ENCODE measurements around the gene PTX4.

Gene PTX4

GRCh38 chr16:1455190-1456171 is 33.3 kb downstream of the PTX4 start:
- H3K4me1 ChIP-seq (ENCODE audit: insufficient read depth, low read length): no peaks in the 10 kb centered on the region
- TF ChIP-seq EZH2 (IDR thresholded peaks at IDR 0.05; ENCODE audit: borderline replicate concordance, low read depth, low read length, severe bottlenecking) (no peak), CTCF (IDR thresholded peaks at IDR 0.05; ENCODE audit: borderline replicate concordance, extremely low read depth, low read length, poor library complexity, severe bottlenecking) (no peak)
- no peaks in the 10 kb centered on the region for H3K9me3 ChIP-seq (ENCODE audit: insufficient read depth, low read length, severe bottlenecking)
- peaks cover 4% of the 10 kb centered on the region for H4K20me1 ChIP-seq (ENCODE audit: insufficient read depth, low read length)
- no peaks in the 10 kb centered on the region for H3K27me3 ChIP-seq (ENCODE audit: insufficient read depth, low read length, poor library complexity)
- no peak overlapping the region for H3K4me2 ChIP-seq (ENCODE audit: insufficient read depth, low read length)
- no peak overlapping the region for H2AFZ ChIP-seq (ENCODE audit: low read depth, low read length)
- no peak overlapping the region for H3K27ac ChIP-seq (ENCODE audit: low read length)
- H3K79me2 ChIP-seq (ENCODE audit: insufficient read depth, low read length): no peaks in the 10 kb centered on the region
- DNase-seq (no peak), ATAC-seq (ENCODE audit: insufficient read depth, low read depth) (no peak)
- no peak overlapping the region for H3K9ac ChIP-seq (ENCODE audit: low read depth, low read length)
- H3K4me3 ChIP-seq (ENCODE audit: low read depth in 1 of 2, low read length in 2 of 2): no peak overlapping the region
- peaks cover 84% of the 10 kb centered on the region for H3K36me3 ChIP-seq (ENCODE audit: insufficient read depth, low read length)

- Histone ChIP-seq H3K9me3 (ENCODE audit: insufficient read depth, low read length, severe bottlenecking) (no peaks in the 10 kb centered on the region), H3K4me1 (ENCODE audit: insufficient read depth, low read length) (no peaks in the 10 kb centered on the region), H3K36me3 (ENCODE audit: insufficient read depth, low read length) (peaks cover 82% of the 10 kb centered on the region), H3K27me3 (ENCODE audit: insufficient read depth, low read length, poor library complexity) (no peaks in the 10 kb centered on the region), H3K4me3 (ENCODE audit: low read depth in 1 of 2, low read length in 2 of 2) (no peak overlapping the region), H3K79me2 (ENCODE audit: insufficient read depth, low read length) (no peaks in the 10 kb centered on the region), H3K9ac (ENCODE audit: low read depth, low read length) (no peak overlapping the region), H4K20me1 (ENCODE audit: insufficient read depth, low read length) (peaks cover under 1% of the 10 kb centered on the region), H2AFZ (ENCODE audit: low read depth, low read length) (no peak overlapping the region), H3K27ac (ENCODE audit: low read length) (no peak overlapping the region), H3K4me2 (ENCODE audit: insufficient read depth, low read length) (no peak overlapping the region)
- TF ChIP-seq CTCF (IDR thresholded peaks at IDR 0.05; ENCODE audit: borderline replicate concordance, extremely low read depth, low read length, poor library complexity, severe bottlenecking) (no peak), EZH2 (IDR thresholded peaks at IDR 0.05; ENCODE audit: borderline replicate concordance, low read depth, low read length, severe bottlenecking) (no peak)
- no peak for DNase-seq
- ATAC-seq (ENCODE audit: insufficient read depth, low read depth): no peak
These were observed 34.2 kb downstream of the PTX4 start for GRCh38 chr16:1454561-1454960.

- Histone ChIP-seq H3K27me3 (ENCODE audit: insufficient read depth, low read length, poor library complexity) (no peaks in the 10 kb centered on the region), H3K9ac (ENCODE audit: low read depth, low read length) (no peak overlapping the region), H4K20me1 (ENCODE audit: insufficient read depth, low read length) (peaks cover 8% of the 10 kb centered on the region; the same call in 1 of the 2 replicates), H3K79me2 (ENCODE audit: insufficient read depth, low read length) (no peaks in the 10 kb centered on the region), H2AFZ (ENCODE audit: low read depth, low read length) (no peak overlapping the region), H3K4me3 (ENCODE audit: low read depth in 1 of 2, low read length in 2 of 2) (no peak overlapping the region), H3K27ac (ENCODE audit: low read length) (no peak overlapping the region), H3K9me3 (ENCODE audit: insufficient read depth, low read length, severe bottlenecking) (no peaks in the 10 kb centered on the region), H3K4me2 (ENCODE audit: insufficient read depth, low read length) (no peak overlapping the region), H3K36me3 (ENCODE audit: insufficient read depth, low read length) (peaks cover 83% of the 10 kb centered on the region), H3K4me1 (ENCODE audit: insufficient read depth, low read length) (no peaks in the 10 kb centered on the region)
- no peak for ATAC-seq (ENCODE audit: insufficient read depth, low read depth)
- no peak for DNase-seq
- TF ChIP-seq EZH2 (IDR thresholded peaks at IDR 0.05; ENCODE audit: borderline replicate concordance, low read depth, low read length, severe bottlenecking): no peak
- TF ChIP-seq CTCF (IDR thresholded peaks at IDR 0.05; ENCODE audit: borderline replicate concordance, extremely low read depth, low read length, poor library complexity, severe bottlenecking): no peak
These were observed 35.4 kb downstream of the PTX4 start for GRCh38 chr16:1453316-1453715.

All from DND-41 (cell line).